SK-N-MC (cell line): ENCODE results near the gene ROPN1.
A peak's percentile ranks its signal among the peaks of the same experiment; 100 is the strongest.
"Not testable (repeated sequence)": the region's sequence is repeated elsewhere in the genome, so short reads cannot be mapped to it uniquely, and the experiment has no call there.

Experiments used
- DNase-seq: peaks from one replicate; pipeline ENCODE4 v3.0.0-alpha.2; 2011; ENCODE audit warnings: low read depth, low spot score
- H3K27ac ChIP-seq: fragments of 200-600 bp; sonication (generic); 2 replicates; pipeline ENCODE4 v1.5.1; 2016; ENCODE audit warnings: mixed run types
- H3K36me3 ChIP-seq: fragments of 200-600 bp; sonication (generic); 2 replicates; pipeline ENCODE4 v1.6.1; 2017; ENCODE audit warnings: antibody characterized with exemption, low read length, mixed read lengths; ENCODE audit not compliant: insufficient read depth
- H3K4me3 ChIP-seq: fragments of 200-600 bp; sonication (generic); 2 replicates; pipeline ENCODE4 v1.5.1; 2016
- H3K9ac ChIP-seq: fragments of 200-600 bp; sonication (generic); 2 replicates; pipeline ENCODE4 v1.8.0; 2017; ENCODE audit warnings: mixed run types, mixed read lengths; ENCODE audit not compliant: insufficient read length
- H3K9me3 ChIP-seq: fragments of 200-600 bp; sonication (generic); 2 replicates; pipeline ENCODE4 v1.6.1; 2017; ENCODE audit warnings: low read depth, mild to moderate bottlenecking, antibody characterized with exemption, low read length, moderate library complexity, mixed read lengths
- EZH2 ChIP-seq: fragments of 200-600 bp; sonication (generic); IDR thresholded peaks from one replicate; pipeline ENCODE4 v1.6.1; 2017; ENCODE audit warnings: antibody characterized with exemption
- FOXP2 ChIP-seq: optimal IDR thresholded peaks from 2 replicates; pipeline ENCODE3; 2011; ENCODE audit warnings: mild to moderate bottlenecking, moderate library complexity; ENCODE audit not compliant: insufficient read depth; ENCODE audit errors: extremely low read length, control extremely low read depth
- POLR2AphosphoS5 ChIP-seq: IDR thresholded peaks from 2 replicates; pipeline ENCODE4 v1.6.1; 2012; ENCODE audit warnings: mild to moderate bottlenecking, low read depth, low read length, borderline replicate concordance

Gene ROPN1

DNA sequence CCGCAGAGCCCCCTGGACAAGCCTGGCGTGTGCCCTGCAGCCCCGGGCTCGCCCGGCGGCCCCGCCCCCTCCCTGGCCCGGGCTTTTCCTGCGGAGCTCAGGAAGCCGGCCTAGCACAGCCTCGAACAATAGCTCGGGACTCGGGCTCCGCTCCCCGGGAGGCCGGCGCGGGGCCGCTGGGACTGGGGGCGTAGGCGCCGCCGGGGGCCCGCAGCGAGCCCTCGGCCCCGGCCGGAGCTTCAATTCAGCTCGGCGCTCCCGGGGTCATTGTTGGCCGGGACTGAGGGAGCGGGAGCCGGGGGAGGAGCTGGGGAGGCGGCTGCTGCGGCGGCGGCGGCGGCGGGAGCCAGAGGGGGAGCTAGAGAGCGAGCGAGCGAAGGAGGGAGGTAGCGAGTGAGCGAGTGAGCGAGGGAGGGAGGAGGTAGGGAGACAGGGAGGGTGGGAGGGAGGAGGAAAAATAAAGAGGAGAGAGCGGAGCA, 41.0 kb upstream of the ROPN1 start:
- H3K9ac ChIP-seq: peak overlapping the region; percentile 84
- no peaks in the 10 kb centered on the region for H3K36me3 ChIP-seq
- no peaks in the 10 kb centered on the region for H3K9me3 ChIP-seq
- no peak overlapping the region for H3K27ac ChIP-seq
- peak; percentile 24 for DNase-seq
- TF ChIP-seq FOXP2 (no peak), EZH2 (no peak), POLR2AphosphoS5 (no peak; the same call in 1 of the 2 replicates)
- H3K4me3 ChIP-seq: peak overlapping the region; percentile 96

DNA sequence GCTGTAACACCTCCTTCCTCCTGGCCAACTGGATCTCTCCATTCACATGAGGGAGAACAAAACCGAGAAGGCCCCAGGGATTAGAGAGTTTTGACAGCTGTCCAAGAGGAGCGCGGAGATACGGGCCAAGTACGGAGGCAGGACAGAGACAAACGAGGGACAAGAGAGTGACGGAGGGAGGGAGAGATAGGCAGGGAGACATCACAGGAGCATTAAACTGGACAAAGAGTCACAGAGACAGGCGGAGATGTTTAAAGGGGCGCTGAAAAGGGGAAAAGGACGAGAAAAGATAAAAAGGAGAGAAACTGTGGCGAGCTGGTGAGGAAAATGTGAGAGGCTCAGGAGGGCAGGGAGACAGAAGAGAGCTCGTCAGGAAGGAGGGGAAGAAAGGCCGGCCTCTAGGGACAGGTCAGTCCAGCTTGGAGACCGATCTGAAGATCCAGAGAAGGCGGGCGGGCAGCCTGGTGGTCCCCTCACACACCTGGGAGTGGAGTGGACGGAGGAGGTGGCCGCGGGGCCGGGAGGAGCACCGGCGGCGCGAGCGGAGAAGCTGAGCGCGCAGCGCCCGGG, 40.5 kb upstream of the ROPN1 start:
- no peak for TF ChIP-seq FOXP2
- no peak for TF ChIP-seq POLR2AphosphoS5
- no peak for TF ChIP-seq EZH2

DNA sequence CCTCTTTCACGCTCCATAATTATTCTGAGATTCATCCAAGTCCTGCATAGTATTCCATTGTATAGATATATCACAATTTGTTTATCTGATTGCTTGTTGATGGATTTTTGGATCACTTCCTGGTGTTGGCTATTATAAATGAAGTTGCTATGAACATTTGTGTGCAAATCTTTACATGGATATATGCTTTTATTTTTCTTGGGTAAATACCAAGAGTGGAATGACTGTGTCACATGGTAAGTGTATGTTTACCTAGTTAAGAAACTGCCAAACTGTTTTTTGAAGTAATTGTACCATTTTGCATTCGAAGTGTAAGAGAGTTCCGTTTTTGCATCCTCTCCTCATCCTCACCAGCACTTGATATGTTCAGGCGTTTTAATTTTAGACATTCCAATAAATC, 34.6 kb upstream of the ROPN1 start:
- no peaks in the 10 kb centered on the region for H3K9me3 ChIP-seq
- no peak for TF ChIP-seq POLR2AphosphoS5
- H3K9ac ChIP-seq: no peak overlapping the region
- H3K4me3 ChIP-seq: no peak overlapping the region
- no peaks in the 10 kb centered on the region for H3K36me3 ChIP-seq
- no peak for DNase-seq
- no peak overlapping the region for H3K27ac ChIP-seq

More for the DNA sequence above, 40.5 kb upstream of the ROPN1 start:
- Histone ChIP-seq H3K36me3 (no peaks in the 10 kb centered on the region), H3K9me3 (no peaks in the 10 kb centered on the region), H3K4me3 (peak overlapping the region; percentile 96), H3K9ac (peak overlapping the region; percentile 84), H3K27ac (no peak overlapping the region)
- DNase-seq: no peak

DNA sequence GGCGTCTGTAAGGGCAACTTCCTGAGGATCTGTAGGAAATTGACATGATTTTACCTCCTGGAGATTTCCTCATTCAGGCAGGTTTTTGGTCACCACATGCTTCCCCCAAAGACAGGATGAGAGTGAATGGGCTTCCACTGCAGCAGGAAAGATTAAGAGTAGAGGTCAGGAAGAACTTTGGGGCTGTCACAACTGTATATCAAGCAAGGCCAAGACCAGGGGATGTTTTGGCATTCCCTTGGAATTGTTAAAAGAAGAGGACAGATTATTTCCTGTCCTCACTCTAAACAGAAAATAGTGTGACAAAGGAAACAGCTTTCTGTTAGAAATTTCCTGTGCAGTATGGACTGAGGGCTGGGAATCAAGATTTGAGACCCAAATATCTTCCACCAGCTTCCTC, 31.6 kb upstream of the ROPN1 start:
- H3K9ac ChIP-seq, H3K36me3 ChIP-seq, H3K4me3 ChIP-seq, DNase-seq, H3K9me3 ChIP-seq, H3K27ac ChIP-seq: not testable (repeated sequence)

DNA sequence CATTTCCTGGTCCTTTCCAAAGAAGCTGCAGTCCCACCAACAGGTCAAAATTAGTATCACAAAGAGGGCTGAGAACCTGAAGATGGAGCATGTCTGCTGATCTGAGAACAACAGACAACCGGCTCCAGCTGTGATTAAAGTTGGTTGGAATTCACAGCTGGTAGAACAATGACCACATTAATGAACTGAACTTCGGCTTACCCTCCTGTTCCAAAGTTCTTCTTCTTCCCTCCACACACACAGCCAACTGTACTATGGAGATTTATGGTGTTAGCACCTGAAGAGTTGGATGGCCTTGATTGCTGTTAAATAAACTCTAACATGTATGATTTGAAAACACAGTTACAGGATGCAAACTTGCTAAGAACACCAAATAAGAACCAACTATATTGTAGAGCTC, 27.4 kb upstream of the ROPN1 start:
- TF ChIP-seq POLR2AphosphoS5 (no peak), EZH2 (no peak), FOXP2 (no peak)
- no peaks in the 10 kb centered on the region for H3K9me3 ChIP-seq
- H3K9ac ChIP-seq: no peak overlapping the region
- H3K36me3 ChIP-seq: no peaks in the 10 kb centered on the region
- H3K4me3 ChIP-seq: no peak overlapping the region
- no peak for DNase-seq
- H3K27ac ChIP-seq: no peak overlapping the region

DNA sequence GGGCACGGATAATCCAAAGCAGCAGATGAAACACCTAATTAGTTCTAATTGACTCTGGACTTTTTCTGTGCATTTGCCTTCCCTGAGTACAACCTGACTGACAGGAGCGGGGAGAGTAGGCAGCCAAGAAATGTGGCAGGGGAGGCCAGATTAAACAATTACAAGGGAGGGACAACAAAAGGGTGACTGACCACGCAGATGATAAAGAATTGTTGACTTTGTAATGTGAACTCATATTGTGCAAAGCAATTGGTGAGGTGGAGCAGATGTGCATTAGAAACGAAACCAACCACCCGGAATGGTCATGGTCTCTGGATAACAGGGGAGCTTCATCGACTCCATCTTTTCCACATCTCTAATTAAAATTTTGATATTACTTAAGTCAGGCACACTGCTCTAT, 25.6 kb upstream of the ROPN1 start:
- DNase-seq, H3K9me3 ChIP-seq, H3K36me3 ChIP-seq, H3K4me3 ChIP-seq, H3K9ac ChIP-seq, H3K27ac ChIP-seq: not testable (repeated sequence)

DNA sequence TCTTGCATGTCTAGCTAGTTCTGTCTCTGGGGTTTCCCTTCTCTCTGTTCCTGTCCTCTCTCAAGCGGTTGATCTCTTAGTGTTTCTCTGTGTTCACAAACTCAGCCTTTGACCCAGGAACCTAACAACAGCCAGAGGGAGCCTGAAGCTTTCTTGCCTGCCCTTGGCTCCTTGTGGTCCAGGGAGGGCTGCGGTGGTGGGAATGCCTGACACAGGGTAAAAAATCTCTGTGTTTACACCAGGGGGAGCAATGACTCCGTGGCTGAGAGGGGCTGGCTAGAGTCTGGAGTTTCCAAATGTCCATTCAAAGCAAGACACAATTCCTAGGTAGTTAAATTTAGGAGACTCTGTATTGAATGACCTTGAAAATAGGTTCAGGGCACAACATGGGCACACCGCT, 24.6 kb upstream of the ROPN1 start:
- H3K9ac ChIP-seq, H3K4me3 ChIP-seq, H3K9me3 ChIP-seq, DNase-seq, H3K27ac ChIP-seq, H3K36me3 ChIP-seq: not testable (repeated sequence)

DNA sequence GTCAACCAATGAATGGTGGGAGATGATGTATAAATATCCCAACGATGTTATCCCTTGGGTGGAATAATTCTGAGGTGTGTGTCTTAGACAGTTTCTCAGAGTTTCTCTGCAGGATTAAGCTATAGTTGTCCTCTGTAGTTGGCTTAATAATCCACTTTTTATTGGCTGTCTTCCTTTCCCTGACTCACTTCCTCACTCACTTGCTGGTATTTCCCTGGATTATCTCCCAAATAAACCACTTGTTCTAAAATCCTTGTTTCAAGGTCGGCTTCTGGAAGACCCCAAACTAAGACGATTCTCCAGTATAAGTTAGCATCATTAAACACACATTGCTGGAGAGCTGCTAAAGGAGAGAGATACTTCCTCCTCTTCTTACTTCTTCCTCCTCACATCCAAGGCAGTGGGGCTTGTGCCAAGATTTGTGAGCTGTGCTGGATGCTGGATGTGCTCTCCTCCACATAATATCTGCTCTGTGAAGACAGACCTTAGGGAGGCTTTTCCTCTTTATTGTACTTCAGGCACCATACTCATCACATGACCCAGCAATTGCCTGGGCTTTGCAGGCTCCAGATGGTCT, 22.5 kb upstream of the ROPN1 start:
- Histone ChIP-seq H3K36me3 (no peaks in the 10 kb centered on the region), H3K9me3 (no peaks in the 10 kb centered on the region), H3K4me3 (no peak overlapping the region), H3K9ac (no peak overlapping the region), H3K27ac (no peak overlapping the region)
- TF ChIP-seq POLR2AphosphoS5 (no peak), EZH2 (no peak)
- DNase-seq: no peak

DNA sequence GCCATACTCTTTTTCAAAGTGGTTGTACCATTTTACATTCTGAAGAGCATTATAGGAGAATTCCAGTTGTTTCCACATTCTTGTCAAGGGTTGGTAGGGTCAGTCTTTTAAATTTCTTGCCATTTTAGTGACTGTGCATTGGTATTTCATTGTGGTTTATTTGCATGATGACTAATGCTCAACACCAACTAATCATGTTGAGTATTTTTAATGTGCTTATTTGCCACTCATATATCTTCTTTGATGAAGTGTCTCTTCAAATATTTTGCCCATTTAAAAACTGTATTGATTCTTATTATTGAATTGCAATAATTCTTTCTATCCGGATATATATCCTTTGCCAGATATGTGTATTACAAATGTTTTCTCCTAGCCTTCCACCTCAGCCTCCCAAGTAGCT, 16.4 kb upstream of the ROPN1 start:
- not testable (repeated sequence) for H3K9me3 ChIP-seq, H3K9ac ChIP-seq, H3K36me3 ChIP-seq, H3K27ac ChIP-seq, DNase-seq, H3K4me3 ChIP-seq

DNA sequence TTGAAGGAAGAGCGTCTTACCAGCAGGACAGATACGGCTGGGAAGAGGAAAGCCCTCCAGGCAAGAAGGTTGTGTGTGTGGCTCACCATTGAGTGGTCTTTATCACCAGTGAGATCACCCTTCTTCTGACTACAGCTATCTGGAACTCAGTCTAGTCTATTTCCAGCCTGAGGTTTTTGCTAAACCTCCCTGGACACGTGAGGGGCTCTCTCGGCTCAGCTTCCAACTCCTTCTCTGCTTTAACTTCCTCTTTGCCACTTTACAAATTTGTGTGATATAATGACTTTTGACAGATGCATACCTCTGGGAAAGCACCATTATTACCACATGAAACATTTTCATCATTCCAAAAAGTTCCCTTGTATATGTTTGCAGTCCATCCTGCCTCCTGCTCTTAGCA, 15.3 kb upstream of the ROPN1 start:
- Histone ChIP-seq H3K27ac (no peak overlapping the region), H3K4me3 (no peak overlapping the region), H3K9me3 (no peaks in the 10 kb centered on the region), H3K9ac (no peak overlapping the region), H3K36me3 (no peaks in the 10 kb centered on the region)
- peak; percentile 8 for DNase-seq
- TF ChIP-seq FOXP2 (no peak), POLR2AphosphoS5 (no peak), EZH2 (no peak)

DNA sequence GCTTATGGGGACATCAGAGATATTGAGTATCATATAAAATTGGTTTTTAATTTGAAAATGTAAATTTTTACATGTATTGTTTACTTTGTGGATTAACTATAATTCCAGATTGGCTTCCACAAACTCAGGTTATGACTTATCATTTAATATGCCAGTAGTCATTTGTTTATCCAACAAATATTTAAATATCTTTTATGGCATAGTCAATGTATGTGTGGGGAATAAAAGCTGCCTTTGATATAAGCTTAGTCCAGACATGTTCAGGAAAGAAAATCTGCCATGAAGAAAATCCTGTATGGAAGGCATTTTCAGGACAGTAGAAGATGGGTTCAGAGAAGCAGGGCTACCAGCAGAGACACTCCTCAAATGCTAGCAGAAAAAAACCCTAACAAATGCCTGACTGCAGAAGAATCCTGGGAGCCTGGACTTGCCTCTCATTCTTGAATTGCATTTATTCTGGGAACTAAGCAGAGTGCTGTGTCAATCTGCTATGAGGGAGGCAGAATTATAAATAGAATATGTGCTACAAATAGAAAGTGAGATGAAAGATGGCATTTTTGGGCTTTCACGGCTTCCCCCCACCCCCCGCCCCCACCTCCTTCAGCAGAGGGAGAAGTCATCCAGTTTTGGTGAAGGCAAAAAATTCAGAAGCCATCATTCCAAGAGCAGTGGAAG, 10.6 kb upstream of the ROPN1 start:
- H3K4me3 ChIP-seq, H3K9me3 ChIP-seq, H3K9ac ChIP-seq, H3K36me3 ChIP-seq, DNase-seq, H3K27ac ChIP-seq: not testable (repeated sequence)

DNA sequence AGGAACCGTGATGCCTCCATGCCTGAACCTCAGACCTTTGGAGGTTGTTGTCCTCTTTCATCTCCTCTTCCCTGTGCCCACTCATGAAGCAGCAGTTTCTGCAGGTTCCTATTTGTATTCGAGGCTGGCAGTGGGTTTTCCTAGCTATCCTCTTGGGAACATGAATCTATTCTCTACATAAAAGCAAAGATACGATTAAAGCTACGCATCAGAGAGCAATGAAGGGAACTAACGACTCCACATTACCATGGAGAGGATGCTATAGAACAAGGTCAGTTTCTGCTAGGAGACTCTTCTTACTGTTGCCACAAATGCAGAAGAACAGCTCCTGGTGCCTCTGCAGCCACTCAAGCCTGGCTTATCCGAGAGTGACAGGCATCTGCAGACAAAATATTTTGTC, 9.4 kb upstream of the ROPN1 start:
- not testable (repeated sequence) for H3K9ac ChIP-seq, DNase-seq, H3K9me3 ChIP-seq, H3K27ac ChIP-seq, H3K4me3 ChIP-seq, H3K36me3 ChIP-seq
